ENCODE data around the gene TNFAIP1.
"Not testable (repeated sequence)": the region's sequence is repeated elsewhere in the genome, so short reads cannot be mapped to it uniquely, and the experiment has no call there.

Gene TNFAIP1

GRCh38 chr17:28334666-28335200 lies 828 bp upstream of the TNFAIP1 start:
- no peak for DNase-seq (ENCODE audit: extremely low read depth, low read depth)

GRCh38 chr17:28335959-28336871 lies 654 bp downstream of the TNFAIP1 start:
- peak; percentile 71 for DNase-seq (ENCODE audit: extremely low read depth, low read depth)

More at GRCh38 chr17:28334666-28335200, 828 bp upstream of the TNFAIP1 start:
- TF ChIP-seq CTCF (IDR thresholded peaks at IDR 0.05; ENCODE audit: low read depth, low read length): no peak

GRCh38 chr17:28338056-28338768 lies 2.7 kb downstream of the TNFAIP1 start:
- no peak for TF ChIP-seq CTCF (IDR thresholded peaks at IDR 0.05; ENCODE audit: low read depth, low read length)
- no peak for DNase-seq (ENCODE audit: extremely low read depth, low read depth)

More at GRCh38 chr17:28335959-28336871, 654 bp downstream of the TNFAIP1 start:
- TF ChIP-seq CTCF (IDR thresholded peaks at IDR 0.05; ENCODE audit: low read depth, low read length): no peak

GRCh38 chr17:28338769-28339212 lies 3.2 kb downstream of the TNFAIP1 start:
- not testable (repeated sequence) for DNase-seq (ENCODE audit: extremely low read depth, low read depth)

- DNase-seq (ENCODE audit: extremely low read depth, low read depth): no peak
- no peak for TF ChIP-seq CTCF (IDR thresholded peaks at IDR 0.05; ENCODE audit: low read depth, low read length)
These were observed 3.9 kb downstream of the TNFAIP1 start for GRCh38 chr17:28339431-28339830.

- no peak for TF ChIP-seq CTCF (IDR thresholded peaks at IDR 0.05; ENCODE audit: low read depth, low read length)
- DNase-seq (ENCODE audit: extremely low read depth, low read depth): no peak
These were observed 4.8 kb downstream of the TNFAIP1 start for GRCh38 chr17:28340374-28340773.

GRCh38 chr17:28341516-28341915 lies 6.0 kb downstream of the TNFAIP1 start:
- TF ChIP-seq CTCF (IDR thresholded peaks at IDR 0.05; ENCODE audit: low read depth, low read length): no peak
- no peak for DNase-seq (ENCODE audit: extremely low read depth, low read depth)
